NT2/D1 (cell line): ENCODE results near the gene GRM2.

Source experiments
- YY1 ChIP-seq: IDR thresholded peaks from 2 replicates; pipeline ENCODE4 v1.6.1; 2011; ENCODE audit not compliant: insufficient read length, insufficient read depth
- ZNF274 ChIP-seq: IDR thresholded peaks from 2 replicates; pipeline ENCODE4 v1.6.1; 2011; ENCODE audit warnings: mild to moderate bottlenecking, low read depth, low read length

DNA sequence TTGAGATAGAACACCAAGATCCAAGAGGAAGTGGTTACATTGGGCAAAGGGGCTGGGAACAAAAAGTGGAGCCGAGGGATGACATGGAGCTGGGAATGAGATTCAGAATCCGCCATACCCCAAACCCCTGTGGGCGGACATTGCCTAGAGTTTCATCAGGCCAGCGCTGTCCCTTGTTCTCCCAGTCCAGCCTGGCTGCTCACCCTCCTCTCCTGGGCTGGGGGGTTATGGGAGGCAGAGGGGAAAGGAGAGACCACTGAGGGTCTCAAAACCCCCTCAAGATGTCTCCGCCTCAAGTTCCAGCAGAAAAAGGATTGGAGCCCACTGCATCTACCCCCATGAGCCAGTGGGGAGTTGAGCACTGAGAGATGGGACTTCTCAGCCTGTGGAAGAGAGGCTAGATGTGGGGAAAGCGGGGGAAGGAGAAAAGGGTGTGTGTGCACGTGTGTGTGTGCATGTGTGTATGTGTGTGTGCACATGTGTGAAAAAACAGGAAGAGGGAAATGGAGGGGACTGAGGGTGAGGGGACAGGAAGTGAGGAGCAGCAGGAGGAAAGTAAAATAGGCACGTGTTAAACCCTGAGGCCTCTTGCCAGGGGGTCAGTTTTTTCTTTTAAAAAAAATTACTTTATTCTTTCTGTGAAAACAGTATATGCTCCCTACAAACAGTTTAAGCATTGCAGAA lies 14.3 kb downstream of the GRM2 start:
- TF ChIP-seq ZNF274 = no peak
- TF ChIP-seq YY1 = no peak
